Sigmoid colon (tissue), 7 donors: ENCODE data around the gene STAB1. TPM values are rescaled to one million over a fixed set of nuclear protein-coding genes. Genes with fewer than 3 reads are reported as not detected.
A peak's percentile ranks its signal among the peaks of the same experiment; 100 is the strongest.

Source experiments
- DNase-seq: peaks from one replicate; pipeline ENCODE4 v3.0.0-alpha.2; 2019
- H3K27ac ChIP-seq, 4 donors: fragments of 200-600 bp; sonication (generic); one replicate each; pipeline ENCODE4 v1.5.1; 2016 to 2019; ENCODE audit warnings: mild to moderate bottlenecking in 1 of 4
- H3K27me3 ChIP-seq, 3 donors: fragments of 200-600 bp; sonication (generic); one replicate each; pipeline ENCODE4 v1.5.1; 2019; ENCODE audit warnings: mild to moderate bottlenecking in 1 of 3
- H3K36me3 ChIP-seq, 4 donors: fragments of 200-600 bp; sonication (generic); one replicate each; pipeline ENCODE4 v1.5.1; 2016 to 2019
- H3K4me1 ChIP-seq, 4 donors: fragments of 200-600 bp; sonication (generic); one replicate each; pipeline ENCODE4 v1.5.1; 2017 to 2019
- H3K4me3 ChIP-seq, 4 donors: fragments of 200-600 bp; sonication (generic); one replicate each; pipeline ENCODE4 v1.5.1; 2017 to 2019; ENCODE audit warnings: mild to moderate bottlenecking in 2 of 4, moderate library complexity in 1 of 4
- H3K9me3 ChIP-seq, 4 donors: fragments of 200-600 bp in 3 of 4; sonication (generic) in 3 of 4; one replicate each; pipeline versions ENCODE4 v1.5.1 to v1.6.1; 2013 to 2019
- CTCF ChIP-seq, 4 experiments: fragments of 450-650 bp in 3 of 4; fragments of 200-600 bp in 1 of 4; IDR thresholded peaks; one replicate each; pipeline ENCODE4 v1.5.1; 2016 to 2019; ENCODE audit warnings: antibody characterized with exemption in 4 of 4, mild to moderate bottlenecking in 3 of 4, moderate library complexity in 2 of 4
- EP300 ChIP-seq, 4 donors: sonication (generic); formaldehyde crosslinking; IDR thresholded peaks; one replicate each; pipeline ENCODE4 v1.6.1; 2017; ENCODE audit warnings: antibody characterized with exemption in 4 of 4
- POLR2A ChIP-seq, 2 donors: fragments of 450-650 bp; IDR thresholded peaks; one replicate each; pipeline ENCODE4 v1.6.1; 2016; ENCODE audit warnings: antibody characterized with exemption in 2 of 2, mild to moderate bottlenecking in 2 of 2, moderate library complexity in 2 of 2
- POLR2AphosphoS5 ChIP-seq, 4 donors: sonication (generic); formaldehyde crosslinking; IDR thresholded peaks; one replicate each; pipeline ENCODE4 v1.6.1; 2017; ENCODE audit warnings: antibody characterized with exemption in 4 of 4
- WGBS, 2 donors: extraction: QIAGEN DNeasy Blood & Tissue Kit; methylation state at CpG; one replicate each; pipeline ENCODE4 v1.1.7; 2013; 5-methylcytosine and 5-hydroxymethylcytosine counted together
- intact Hi-C: fragments of 100-400 bp; cut with DNase I; formaldehyde crosslinking; loops from one replicate; pipeline ENCODE4 v1.15.1; 2023
- polyA plus RNA-seq, 3 donors: library from polyadenylated mRNA; stranded (reverse); fragments of 200-250 nt; gene quantifications; one replicate each; pipeline ENCODE4 v1.2.3, GENCODE V29; 2013
- total RNA-seq, 4 donors: library from RNA; depleted of rRNA; stranded (reverse); fragments of >200 nt; gene quantifications; one replicate each; pipeline ENCODE4 v1.1.0, GENCODE V29; 2016
- donor health status: healthy with polysubstance abuse.
- donor health status: Bipolar disorder and iron deficiency.
- donor health status: healthy.

Gene STAB1
- total and polyA plus RNA-seq, 7 donors, result 18.0 to 138 (median 92.0) TPM

- peaks cover 0 to 22% (median 6%) of the 10 kb centered on the region in 4 donors for H3K4me1 ChIP-seq
- H3K27ac ChIP-seq, result no peak overlapping the region
- 93 to 94% methylated on average over 8 of the region's 8 CpGs for WGBS, 2 donors
- no peak overlapping the region for H3K4me3 ChIP-seq
- H3K9me3 ChIP-seq, result no peaks in the 10 kb centered on the region
- H3K27me3 ChIP-seq, result no peaks in the 10 kb centered on the region
- TF ChIP-seq POLR2A (IDR thresholded peaks at IDR 0.05) (no peak), EP300 (IDR thresholded peaks at IDR 0.05) (no peak)
- intact Hi-C loops, result no loop called here
- no peak for DNase-seq
- H3K36me3 ChIP-seq, result peaks cover 0 to 12% (median 0%) of the 10 kb centered on the region in 4 donors
These were observed 26.3 kb downstream of the STAB1 start for GRCh38 chr3:52521488-52521824.

- Histone ChIP-seq H3K27ac (no peak overlapping the region), H3K9me3 (no peaks in the 10 kb centered on the region), H3K4me1 (peaks cover 0 to 22% (median 6%) of the 10 kb centered on the region in 4 donors), H3K27me3 (no peaks in the 10 kb centered on the region), H3K36me3 (peaks cover 0 to 16% (median 0%) of the 10 kb centered on the region in 4 donors), H3K4me3 (no peak overlapping the region)
- 92 to 94% methylated on average over 33 of the region's 33 CpGs for WGBS, 2 donors
- intact Hi-C loops, result no loop called here
- no peak for TF ChIP-seq CTCF (IDR thresholded peaks at IDR 0.05)
- no peak for TF ChIP-seq POLR2AphosphoS5 (IDR thresholded peaks at IDR 0.05)
- no peak for TF ChIP-seq POLR2A (IDR thresholded peaks at IDR 0.05)
- no peak for TF ChIP-seq EP300 (IDR thresholded peaks at IDR 0.05)
- peak; percentile 46 for DNase-seq
These were observed 26.9 kb downstream of the STAB1 start for GRCh38 chr3:52521881-52522650.

GRCh38 chr3:52522651-52523251 lies 27.6 kb downstream of the STAB1 start:
- H3K9me3 ChIP-seq, result no peaks in the 10 kb centered on the region
- H3K27me3 ChIP-seq, result no peaks in the 10 kb centered on the region
- WGBS, 2 donors, result 91 to 93% methylated on average over 14 of the region's 14 CpGs
- H3K4me1 ChIP-seq, result peaks cover 0 to 22% (median 6%) of the 10 kb centered on the region in 4 donors
- intact Hi-C loops, result no loop called here
- DNase-seq, result peak; percentile 59
- TF ChIP-seq POLR2AphosphoS5 (IDR thresholded peaks at IDR 0.05) (no peak), POLR2A (IDR thresholded peaks at IDR 0.05) (no peak), EP300 (IDR thresholded peaks at IDR 0.05) (no peak), CTCF (IDR thresholded peaks at IDR 0.05) (no peak)
- H3K36me3 ChIP-seq, result peaks cover 0 to 19% (median 3%) of the 10 kb centered on the region in 4 donors
- no peak overlapping the region for H3K4me3 ChIP-seq
- H3K27ac ChIP-seq, result no peak overlapping the region

- whole genome bisulfite sequencing, 2 donors, result 95% methylated on average over 26 of the region's 26 CpGs
- Histone ChIP-seq H3K27ac (no peak overlapping the region), H3K36me3 (peaks cover 0 to 28% (median 5%) of the 10 kb centered on the region in 4 donors), H3K4me1 (peaks cover 0 to 21% (median 3%) of the 10 kb centered on the region in 4 donors), H3K4me3 (no peak overlapping the region), H3K27me3 (no peaks in the 10 kb centered on the region), H3K9me3 (no peaks in the 10 kb centered on the region)
- TF ChIP-seq EP300 (IDR thresholded peaks at IDR 0.05), result no peak
- TF ChIP-seq POLR2AphosphoS5 (IDR thresholded peaks at IDR 0.05), result no peak
- no peak for TF ChIP-seq CTCF (IDR thresholded peaks at IDR 0.05)
- TF ChIP-seq POLR2A (IDR thresholded peaks at IDR 0.05), result no peak
- intact Hi-C loops, result no loop called here
- DNase-seq, result peak; percentile 62
These were observed 28.5 kb downstream of the STAB1 start for GRCh38 chr3:52523386-52524257.
